Globus pallidus (tissue), 1 donor: Measurements from ENCODE around the gene NCAPH2.

ENCODE experiments used
- DNase-seq: peaks from one replicate; pipeline ENCODE4 v3.0.0-alpha.2; 2015; ENCODE audit warnings: low spot score

Gene NCAPH2

GRCh38 chr22:50474710-50475651 is 33.0 kb upstream of the NCAPH2 start, which contains the start of gene SBF1:
TSS of gene SBF1 (minus strand) at chr22:50475035. CDS start at chr22:50474840, 195 bp downstream.
- DNase-seq, result peak; percentile 92

GRCh38 chr22:50475652-50476002 is 32.4 kb upstream of the NCAPH2 start:
- no peak for DNase-seq

- no peak for DNase-seq
These were observed 31.2 kb upstream of the NCAPH2 start for GRCh38 chr22:50476868-50477267.

DNA sequence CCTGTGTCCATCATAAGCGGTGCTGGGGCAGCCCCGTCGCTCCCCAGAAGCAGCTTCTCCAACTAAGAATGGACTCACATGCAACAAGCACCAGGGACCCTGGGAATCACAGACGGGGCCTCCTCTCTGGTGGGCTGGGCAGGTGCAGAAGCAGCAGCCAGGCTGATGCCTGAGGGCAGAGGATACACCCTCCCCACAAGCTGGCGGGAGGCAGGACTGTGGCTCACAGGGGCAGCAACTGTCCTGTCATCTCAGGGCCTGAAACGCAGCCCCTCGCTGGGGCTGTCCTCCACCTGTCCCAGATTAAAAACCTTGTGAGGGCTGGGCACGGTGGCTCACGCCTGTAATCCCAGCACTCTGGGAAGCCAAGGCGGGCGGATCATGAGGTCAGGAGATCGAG is 30.1 kb upstream of the NCAPH2 start:
- no peak for DNase-seq

- DNase-seq, result no peak
These were observed 28.3 kb upstream of the NCAPH2 start for GRCh38 chr22:50479721-50480120.

DNA sequence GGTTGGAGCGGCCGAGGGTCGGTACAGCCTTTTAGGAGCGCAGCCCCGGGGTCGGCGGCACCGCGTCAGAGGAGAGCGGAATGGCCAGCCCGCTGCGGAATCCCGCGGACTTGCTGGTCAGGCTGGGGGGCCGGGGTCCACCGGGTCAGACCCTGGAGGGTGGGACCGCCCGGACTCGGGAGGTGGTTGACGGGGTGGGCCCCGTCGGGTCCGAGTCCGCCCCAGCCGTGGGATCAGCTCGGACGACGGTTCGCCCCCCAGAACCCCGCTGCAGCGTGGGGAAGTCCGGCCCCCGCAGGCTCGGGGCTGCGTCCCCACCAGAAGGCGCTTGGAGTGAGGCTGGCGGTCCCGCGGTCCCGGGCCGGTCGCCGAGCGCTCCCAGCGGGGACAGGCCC is 27.0 kb upstream of the NCAPH2 start:
- no peak for DNase-seq

GRCh38 chr22:50481440-50482106 is 26.5 kb upstream of the NCAPH2 start, which contains the start of gene ADM2:
TSS of gene ADM2 (plus strand) at chr22:50481543. CDS start at chr22:50481848, 305 bp downstream.
- no peak for DNase-seq

DNA sequence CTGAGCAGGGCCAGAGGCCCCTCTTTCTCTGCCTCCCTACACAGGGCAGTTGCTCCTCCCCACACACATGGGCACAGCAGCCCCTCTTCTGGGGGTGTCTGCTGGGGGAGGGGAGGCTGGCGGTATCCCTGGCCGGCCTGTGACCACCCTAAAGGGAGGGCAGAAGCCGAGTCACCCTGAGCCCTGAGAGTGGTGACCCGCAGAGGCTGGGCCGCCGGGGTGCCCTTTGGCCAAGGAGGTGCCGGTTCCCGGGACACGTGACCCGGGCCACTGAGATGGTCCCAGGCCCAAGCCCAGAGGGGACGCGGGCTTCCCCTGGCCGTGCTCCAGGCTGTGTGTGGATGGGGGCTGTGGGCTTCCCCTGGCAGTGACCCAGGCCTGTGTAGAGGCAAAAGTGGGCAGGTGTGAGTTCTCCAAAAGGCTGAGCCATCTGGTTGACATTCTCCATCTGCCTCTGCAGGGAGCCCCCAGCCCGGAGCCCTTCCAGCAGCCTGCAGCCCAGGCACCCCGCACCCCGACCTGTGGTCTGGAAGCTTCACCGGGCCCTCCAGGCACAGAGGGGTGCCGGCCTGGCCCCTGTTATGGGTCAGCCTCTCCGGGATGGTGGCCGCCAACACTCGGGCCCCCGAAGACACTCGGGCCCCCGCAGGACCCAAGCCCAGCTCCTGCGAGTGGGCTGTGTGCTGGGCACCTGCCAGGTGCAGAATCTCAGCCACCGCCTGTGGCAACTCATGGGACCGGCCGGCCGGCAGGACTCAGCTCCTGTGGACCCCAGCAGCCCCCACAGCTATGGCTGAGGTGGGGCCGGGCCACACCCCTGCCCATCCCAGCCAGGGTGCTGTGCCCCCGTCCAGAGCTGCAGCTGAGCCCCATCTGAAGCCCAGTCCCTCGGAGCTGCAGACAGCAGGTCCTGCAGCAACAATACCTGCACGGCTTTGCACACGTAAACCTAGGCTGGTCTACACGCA is 25.6 kb upstream of the NCAPH2 start:
- DNase-seq, result no peak

- DNase-seq, result no peak
These were observed 24.9 kb upstream of the NCAPH2 start for GRCh38 chr22:50483106-50483505.

DNA sequence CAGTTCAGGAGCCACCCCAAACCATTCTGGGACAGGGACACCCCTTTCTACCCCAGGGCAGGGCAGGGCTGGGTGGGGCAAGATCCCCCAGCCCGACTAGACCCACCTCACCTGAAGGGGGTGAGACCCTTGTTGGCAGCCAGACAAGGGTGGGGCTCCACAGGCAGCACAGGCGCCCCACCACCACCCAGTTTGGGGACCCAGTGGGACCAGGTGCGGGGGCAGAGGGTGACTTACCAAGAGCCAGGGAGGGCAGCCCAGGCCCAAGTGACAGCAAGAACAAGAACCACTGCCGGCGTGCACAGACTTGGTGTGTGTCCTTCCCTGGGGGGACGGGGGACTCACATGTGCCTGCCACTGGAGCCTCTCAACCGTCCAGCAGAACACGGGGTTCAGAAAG is 24.5 kb upstream of the NCAPH2 start:
- DNase-seq, result no peak

- DNase-seq, result no peak
These were observed 23.8 kb upstream of the NCAPH2 start for GRCh38 chr22:50483977-50484853.

GRCh38 chr22:50485221-50486131 is 22.5 kb upstream of the NCAPH2 start:
- no peak for DNase-seq

DNA sequence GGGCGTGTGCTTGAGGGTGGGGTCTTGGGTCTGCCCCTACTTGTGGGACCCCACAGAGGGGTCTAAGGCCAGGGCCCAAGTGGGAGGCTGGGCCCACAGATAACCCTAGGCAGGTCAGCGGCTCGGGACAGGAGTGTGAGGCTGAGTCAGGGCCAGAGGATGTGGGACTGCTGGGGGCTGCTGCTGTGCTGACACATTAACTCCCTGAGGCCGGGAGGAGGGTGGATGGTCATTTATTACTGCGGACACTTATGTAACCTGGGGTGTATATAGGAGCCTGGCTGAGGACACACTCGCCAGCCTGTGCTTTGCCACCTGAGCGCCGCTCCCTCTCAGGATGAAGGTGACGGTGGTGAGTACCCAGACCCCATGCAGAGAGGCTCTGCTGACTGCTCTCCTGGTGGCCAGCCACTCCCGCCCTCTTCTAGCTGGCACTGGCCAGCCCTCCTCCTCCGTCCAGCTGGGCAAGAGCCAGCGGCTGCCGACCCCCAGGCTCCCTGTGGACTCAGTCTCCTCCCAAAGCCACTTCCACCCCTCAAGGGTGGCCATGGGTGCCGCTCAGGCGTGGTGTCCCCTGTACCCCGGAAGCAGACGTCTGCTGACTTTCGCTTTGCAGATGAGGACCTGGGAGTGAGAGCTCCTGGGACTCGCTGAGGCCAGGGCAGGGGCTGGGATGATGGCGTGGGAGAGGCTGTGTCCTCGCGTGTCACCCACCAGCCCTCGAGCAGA is 21.3 kb upstream of the NCAPH2 start, which contains the start of gene MIOX:
MIOX (plus strand) TSS at position 299 of the 729 bp plus-strand sequence; CDS start at position 338, 39 bp downstream.
- DNase-seq, result no peak

- DNase-seq, result no peak
These were observed 20.6 kb upstream of the NCAPH2 start for GRCh38 chr22:50487290-50488005.

GRCh38 chr22:50488006-50488677 is 19.9 kb upstream of the NCAPH2 start:
- no peak for DNase-seq

DNA sequence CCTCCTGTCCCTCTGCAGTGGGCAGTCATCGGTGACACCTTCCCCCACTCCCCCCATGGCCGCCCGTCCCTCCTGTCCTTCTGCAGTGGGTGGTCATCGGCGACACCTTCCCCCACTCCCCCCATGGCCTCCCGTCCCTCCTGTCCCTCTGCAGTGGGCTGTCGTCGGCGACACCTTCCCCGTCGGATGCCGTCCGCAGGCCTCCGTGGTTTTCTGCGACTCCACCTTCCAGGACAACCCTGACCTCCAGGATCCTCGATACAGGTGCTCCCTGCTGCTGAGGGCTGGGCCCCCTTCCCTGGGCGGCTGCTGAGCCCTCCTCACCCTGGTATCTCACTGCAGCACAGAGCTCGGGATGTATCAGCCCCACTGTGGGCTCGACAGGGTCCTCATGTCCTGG is 19.1 kb upstream of the NCAPH2 start:
- DNase-seq, result no peak

GRCh38 chr22:50489363-50490243 is 18.4 kb upstream of the NCAPH2 start:
- DNase-seq, result no peak
